Ramos (cell line): ENCODE measurements around the gene RAB11B.
"Not testable (repeated sequence)": the region's sequence is repeated elsewhere in the genome, so short reads cannot be mapped to it uniquely, and the experiment has no call there.

Source experiments
- in situ Hi-C: fragments of 300-500 bp; cut with MboI; formaldehyde crosslinking; loops from one replicate; pipeline ENCODE4 v1.14.3; 2022; ENCODE audit warnings: low sequenced_read_pairs; ENCODE audit not compliant: unreplicated experiment

The RAB11B gene

GRCh38 chr19:8392017-8392591 lies 1.9 kb downstream of the RAB11B start:
- in situ Hi-C loops = no loop called here

- in situ Hi-C loops = no loop called here
Observed at GRCh38 chr19:8393192-8393870, 3.2 kb downstream of the RAB11B start.

GRCh38 chr19:8393871-8394250 lies 3.7 kb downstream of the RAB11B start:
- in situ Hi-C loops = no loop called here

- in situ Hi-C loops = no loop called here
Observed at GRCh38 chr19:8395621-8396082, 5.5 kb downstream of the RAB11B start.

GRCh38 chr19:8396185-8396562 lies 6.0 kb downstream of the RAB11B start:
- in situ Hi-C loops = no loop called here

- in situ Hi-C loops = no loop called here
Observed at GRCh38 chr19:8396563-8397203, 6.5 kb downstream of the RAB11B start.

- in situ Hi-C loops = no loop called here
Observed at GRCh38 chr19:8397271-8397670, 7.1 kb downstream of the RAB11B start.

- in situ Hi-C loops = no loop called here
Observed at GRCh38 chr19:8397746-8398310, 7.7 kb downstream of the RAB11B start.

- in situ Hi-C loops = no loop called here
Observed at GRCh38 chr19:8398311-8398771, 8.2 kb downstream of the RAB11B start.

- in situ Hi-C loops = no loop called here
Observed at GRCh38 chr19:8399681-8400188, 9.6 kb downstream of the RAB11B start.

- in situ Hi-C loops = no loop called here
Observed at GRCh38 chr19:8401981-8402411, 11.8 kb downstream of the RAB11B start.

- in situ Hi-C loops = no loop called here
Observed at GRCh38 chr19:8403098-8403819, 13.1 kb downstream of the RAB11B start.

GRCh38 chr19:8403820-8404109 lies 13.6 kb downstream of the RAB11B start:
- in situ Hi-C loops = no loop called here

GRCh38 chr19:8404391-8405151 lies 14.4 kb downstream of the RAB11B start:
- in situ Hi-C loops = no loop called here

GRCh38 chr19:8410718-8411117 lies 20.6 kb downstream of the RAB11B start:
- in situ Hi-C loops = not testable (repeated sequence)

- in situ Hi-C loops = no loop called here
Observed at GRCh38 chr19:8412783-8413628, 22.8 kb downstream of the RAB11B start, which contains the start of gene MARCHF2. TSS of gene MARCHF2 (plus strand) at chr19:8413305. CDS start at chr19:8421841, 8,536 bp downstream.

GRCh38 chr19:8413629-8413995 lies 23.5 kb downstream of the RAB11B start:
- in situ Hi-C loops = no loop called here

- in situ Hi-C loops = no loop called here
Observed at GRCh38 chr19:8416796-8417195, 26.6 kb downstream of the RAB11B start.
